Activated CD8-positive, alpha-beta memory T cell treated with anti-CD3 and anti-CD28 coated beads, Interleukin-2, amount 10 ng/mL, durations not matched to agents 7 days and 5 days (primary cell): ENCODE measurements around the gene TRAP1. TPM values are rescaled to one million over a fixed set of nuclear protein-coding genes. Genes with fewer than 3 reads are reported as not detected.

Experiments used
- ATAC-seq: fragments of 150-1000 bp; cut with Tn5 transposase; one replicate; pipeline ENCODE4 v1.10.0; 2021; ENCODE audit warnings: moderate library complexity
- CTCF ChIA-PET: fragments of 350-600 bp; sonication (Branson Sonifier 250); formaldehyde crosslinking; loops from one replicate; lab custom pipeline; 2021; ENCODE audit warnings: antibody characterized with exemption; lab: Charles Lee
- DNase-seq: peaks from one replicate; pipeline ENCODE4 v3.0.0-alpha.2; 2020
- H3K27ac Mint-ChIP-seq: one replicate; pipeline ENCODE4 v1.8.0; 2021; ENCODE audit warnings: mild to moderate bottlenecking, mixed read lengths
- H3K27me3 Mint-ChIP-seq: one replicate; pipeline ENCODE4 v1.8.0; 2021; ENCODE audit warnings: mixed read lengths
- H3K36me3 Mint-ChIP-seq: one replicate; pipeline ENCODE4 v1.8.0; 2021; ENCODE audit warnings: mild to moderate bottlenecking, mixed read lengths
- H3K4me1 Mint-ChIP-seq: one replicate; pipeline ENCODE4 v1.8.0; 2021; ENCODE audit warnings: mixed read lengths
- H3K4me3 Mint-ChIP-seq: one replicate; pipeline ENCODE4 v1.8.0; 2021; ENCODE audit warnings: mild to moderate bottlenecking, moderate library complexity, mixed read lengths
- H3K9me3 Mint-ChIP-seq: one replicate; pipeline ENCODE4 v1.8.0; 2022; ENCODE audit warnings: low read depth, mixed read lengths
- total RNA-seq, 2 experiments: library from RNA; stranded (reverse); gene quantifications; one replicate each; pipeline ENCODE4 v1.2.3, GENCODE V29; 2021

TRAP1 gene
- total RNA-seq, 2 experiments from 2014 or later: 147 to 193 TPM

- CTCF ChIA-PET: interaction anchor here (0.6 to 2.3 kb wide), 9 partner anchors 8 to 580 kb away, joined by 3 to 13 read pairs (median 4); no protein-coding TSS in a partner anchor
- ATAC-seq (no peak), DNase-seq (no peak)
- Mint-ChIP-seq H3K27me3 (no peaks in the 10 kb centered on the region), H3K9me3 (no peaks in the 10 kb centered on the region), H3K4me1 (peaks cover 8% of the 10 kb centered on the region), H3K4me3 (no peak overlapping the region), H3K27ac (no peak overlapping the region), H3K36me3 (peaks cover 7% of the 10 kb centered on the region)
Measured at GRCh38 chr16:3691761-3692160, 25.6 kb downstream of the TRAP1 start.

DNA sequence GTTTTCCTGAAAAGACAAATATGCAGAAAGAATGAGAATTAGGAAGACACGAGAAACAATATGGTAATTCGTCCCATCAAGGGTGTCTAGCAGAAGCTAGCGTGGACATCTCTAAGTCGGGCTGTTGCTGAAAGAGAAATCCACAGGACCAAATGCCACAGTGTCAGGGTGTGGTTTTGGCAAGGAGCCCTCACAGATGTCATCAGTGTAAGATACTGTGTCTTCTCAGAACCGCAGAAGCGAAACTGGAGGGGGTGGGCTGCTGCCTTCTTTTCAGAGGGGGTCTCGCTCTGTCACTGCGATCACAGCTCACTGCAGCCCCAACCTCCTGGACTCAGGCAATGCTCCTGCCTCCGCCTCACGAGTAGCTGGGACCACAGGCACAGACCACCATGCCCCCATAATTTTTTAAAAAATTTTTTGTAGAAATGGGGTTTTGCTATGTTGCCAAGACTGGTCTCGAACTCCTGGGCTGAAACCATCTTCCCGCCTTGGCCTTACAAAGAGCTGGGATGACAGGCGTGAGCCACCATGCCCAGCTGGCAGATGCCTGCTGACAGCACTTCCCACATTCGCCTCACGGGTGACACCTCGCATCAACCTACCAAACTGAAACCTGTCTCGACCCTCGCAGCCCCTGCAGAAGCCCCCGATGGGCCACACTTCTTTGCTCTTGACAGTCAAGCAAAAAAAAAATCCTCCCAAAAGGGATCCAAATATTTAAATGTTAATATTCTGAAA, 26.2 kb downstream of the TRAP1 start:
- DNase-seq: no peak
- H3K27me3 Mint-ChIP-seq: no peaks in the 10 kb centered on the region
- H3K4me3 Mint-ChIP-seq: no peak overlapping the region
- no peaks in the 10 kb centered on the region for H3K9me3 Mint-ChIP-seq
- H3K4me1 Mint-ChIP-seq: peaks cover 8% of the 10 kb centered on the region
- H3K36me3 Mint-ChIP-seq: peaks cover 7% of the 10 kb centered on the region
- peak overlapping the region; percentile 63 for H3K27ac Mint-ChIP-seq
- ATAC-seq: no peak
- CTCF ChIA-PET: interaction anchor here (0.6 to 2.3 kb wide), 11 partner anchors 9 to 563 kb away, joined by 3 to 13 read pairs (median 4); no protein-coding TSS in a partner anchor

GRCh38 chr16:3690470-3690928, 26.8 kb downstream of the TRAP1 start:
- CTCF ChIA-PET: interaction anchor here (0.8 to 2.3 kb wide), 11 partner anchors 8 to 564 kb away, joined by 3 to 13 read pairs (median 4); no protein-coding TSS in a partner anchor

GRCh38 chr16:3689731-3690130, 27.6 kb downstream of the TRAP1 start:
- Mint-ChIP-seq H3K9me3 (no peaks in the 10 kb centered on the region), H3K36me3 (peaks cover 12% of the 10 kb centered on the region), H3K4me1 (peaks cover 8% of the 10 kb centered on the region), H3K4me3 (no peak overlapping the region), H3K27ac (no peak overlapping the region), H3K27me3 (no peaks in the 10 kb centered on the region)
- DNase-seq: no peak
- no peak for ATAC-seq
- CTCF ChIA-PET: interaction anchor here (0.8 to 2.3 kb wide), 9 partner anchors 8 to 250 kb away, joined by 3 to 13 read pairs (median 4); no protein-coding TSS in a partner anchor

More at GRCh38 chr16:3690470-3690928, 26.8 kb downstream of the TRAP1 start:
- H3K27me3 Mint-ChIP-seq: no peaks in the 10 kb centered on the region
- ATAC-seq: peak; percentile 98
- peaks cover 8% of the 10 kb centered on the region for H3K4me1 Mint-ChIP-seq
- no peak overlapping the region for H3K4me3 Mint-ChIP-seq
- no peaks in the 10 kb centered on the region for H3K9me3 Mint-ChIP-seq
- peaks cover 11% of the 10 kb centered on the region for H3K36me3 Mint-ChIP-seq
- peak overlapping the region; percentile 63 for H3K27ac Mint-ChIP-seq
- peak; percentile 90 for DNase-seq

DNA sequence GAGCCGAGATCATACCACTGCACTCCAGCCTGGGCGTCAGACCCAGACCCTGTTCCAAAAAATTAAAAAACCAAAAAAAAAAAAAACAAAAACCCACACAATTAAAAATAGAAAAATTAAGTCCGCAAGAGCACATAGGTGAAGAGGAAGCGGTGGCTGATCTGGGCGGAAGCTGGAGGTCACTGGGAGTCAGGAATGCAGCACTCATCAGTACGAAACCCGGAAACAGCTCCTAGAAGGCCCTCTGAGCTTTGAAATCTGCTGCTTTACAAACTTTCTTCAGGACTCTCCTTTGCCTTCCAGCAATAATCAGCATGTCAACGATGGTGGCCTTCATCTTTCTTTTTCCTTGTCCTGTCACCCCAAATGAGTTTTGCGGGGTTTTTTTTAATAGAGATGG, 29.5 kb downstream of the TRAP1 start:
- no peaks in the 10 kb centered on the region for H3K27me3 Mint-ChIP-seq
- no peak overlapping the region for H3K4me3 Mint-ChIP-seq
- CTCF ChIA-PET: interaction anchor here (1.2 kb wide), 1 partner anchor 192 kb away, joined by 3 read pairs; no protein-coding TSS in a partner anchor
- peaks cover 15% of the 10 kb centered on the region for H3K36me3 Mint-ChIP-seq
- peaks cover 8% of the 10 kb centered on the region for H3K4me1 Mint-ChIP-seq
- peak overlapping the region; percentile 15 for H3K27ac Mint-ChIP-seq
- no peaks in the 10 kb centered on the region for H3K9me3 Mint-ChIP-seq
- DNase-seq (no peak), ATAC-seq (no peak)

DNA sequence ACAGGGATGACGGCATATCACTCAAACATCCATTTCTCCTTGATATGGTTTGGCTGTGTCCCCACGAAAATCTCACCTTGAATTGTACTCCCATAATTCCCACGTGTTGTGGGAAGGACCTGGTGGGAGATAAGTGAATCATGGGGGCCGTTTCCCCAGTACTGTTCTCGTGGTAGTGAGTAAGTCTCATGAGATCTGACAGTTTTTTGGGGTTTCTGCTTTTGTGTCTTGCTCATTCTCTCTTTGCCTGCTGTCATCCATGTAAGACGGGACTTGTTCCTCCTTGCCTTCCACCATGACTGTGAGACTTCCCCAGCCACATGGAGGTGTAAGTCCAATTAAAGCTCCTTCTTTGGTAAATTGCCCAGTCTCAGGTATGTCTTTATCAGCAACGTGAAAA, 30.3 kb downstream of the TRAP1 start:
- CTCF ChIA-PET: interaction anchor here (1.2 kb wide), 1 partner anchor 193 kb away, joined by 3 read pairs; no protein-coding TSS in a partner anchor
- peaks cover 8% of the 10 kb centered on the region for H3K4me1 Mint-ChIP-seq
- ATAC-seq: no peak
- H3K27ac Mint-ChIP-seq: no peak overlapping the region
- no peak for DNase-seq
- H3K27me3 Mint-ChIP-seq: no peaks in the 10 kb centered on the region
- H3K36me3 Mint-ChIP-seq: peaks cover 20% of the 10 kb centered on the region
- H3K9me3 Mint-ChIP-seq: no peaks in the 10 kb centered on the region
- no peak overlapping the region for H3K4me3 Mint-ChIP-seq

DNA sequence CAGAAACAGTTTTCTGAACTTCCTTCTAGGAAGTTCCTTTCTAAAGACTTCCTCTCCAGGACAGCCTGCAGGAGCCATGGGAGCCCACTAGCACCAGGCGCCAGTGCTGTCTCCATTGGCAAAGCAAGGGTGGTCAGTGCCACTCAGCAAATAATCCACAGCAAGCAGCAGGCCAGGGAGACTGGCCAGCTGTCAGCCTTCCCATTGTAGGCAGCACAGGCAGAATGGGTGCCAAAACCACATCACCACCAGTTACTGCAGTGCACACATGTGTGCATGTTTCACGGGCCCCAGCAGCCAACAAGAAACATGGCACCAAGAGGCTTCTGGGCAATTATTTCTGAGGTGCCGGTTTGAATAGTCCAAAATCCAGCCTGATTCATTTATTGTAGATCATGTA, 36.1 kb downstream of the TRAP1 start:
- CTCF ChIA-PET: no interaction called here
- Mint-ChIP-seq H3K4me3 (no peak overlapping the region), H3K27me3 (no peaks in the 10 kb centered on the region), H3K36me3 (peaks cover 34% of the 10 kb centered on the region), H3K9me3 (no peaks in the 10 kb centered on the region), H3K27ac (no peak overlapping the region), H3K4me1 (no peaks in the 10 kb centered on the region)
- ATAC-seq (no peak), DNase-seq (no peak)

DNA sequence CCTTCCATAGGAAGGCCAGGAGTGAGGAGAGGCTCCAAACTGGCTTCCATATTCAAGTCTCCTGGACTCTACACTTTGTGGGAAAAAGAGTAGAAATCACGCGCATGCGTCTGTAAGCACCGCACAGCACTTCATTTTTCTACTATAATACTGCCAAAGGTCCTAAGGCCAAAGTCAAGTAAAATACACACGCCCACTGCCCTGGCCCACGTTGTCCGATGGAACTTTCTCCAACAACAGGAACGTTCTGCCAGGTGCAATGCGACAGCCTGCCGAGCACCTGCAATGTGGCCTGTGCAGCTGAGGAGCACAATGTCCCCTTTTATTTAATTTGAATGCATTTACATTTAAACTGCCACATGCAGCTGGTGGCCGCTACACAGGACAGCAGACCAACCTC, 39.3 kb downstream of the TRAP1 start:
- Mint-ChIP-seq H3K27ac (no peak overlapping the region), H3K4me1 (peaks cover 3% of the 10 kb centered on the region), H3K4me3 (no peak overlapping the region), H3K36me3 (peaks cover 32% of the 10 kb centered on the region), H3K27me3 (no peaks in the 10 kb centered on the region), H3K9me3 (no peaks in the 10 kb centered on the region)
- CTCF ChIA-PET: interaction anchor here (1.2 kb wide), 2 partner anchors 12 to 23 kb away, joined by 3 to 4 read pairs; no protein-coding TSS in a partner anchor
- DNase-seq: no peak
- ATAC-seq: no peak

DNA sequence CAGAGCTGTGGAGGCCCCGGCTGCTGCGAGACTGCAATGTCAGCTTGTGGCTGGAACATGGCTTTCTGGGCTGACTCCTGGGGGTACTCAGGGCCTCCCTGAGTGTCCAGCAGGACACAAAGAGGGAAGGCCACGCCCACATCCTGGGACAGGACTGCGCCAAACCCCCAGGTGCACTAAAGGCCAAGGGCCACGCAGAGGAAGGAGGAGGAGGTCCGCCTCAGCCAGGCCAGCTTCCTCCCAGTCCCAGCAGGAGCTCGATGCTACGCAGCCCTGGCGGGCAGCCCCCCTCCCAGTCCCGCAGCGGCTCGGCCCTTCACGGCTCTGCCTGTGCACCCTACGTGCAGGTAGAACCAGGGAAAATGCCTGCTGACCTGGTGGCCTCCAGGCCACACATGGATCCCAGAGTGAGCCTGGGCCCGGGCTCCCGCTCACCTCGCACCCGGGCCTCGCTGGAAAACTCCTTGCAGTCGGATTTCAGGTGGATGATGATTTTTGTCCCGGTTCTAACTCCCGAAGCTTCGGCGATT, 41.7 kb downstream of the TRAP1 start:
- no peak for ATAC-seq
- no peaks in the 10 kb centered on the region for H3K9me3 Mint-ChIP-seq
- no peak overlapping the region for H3K27ac Mint-ChIP-seq
- H3K4me1 Mint-ChIP-seq: peaks cover 10% of the 10 kb centered on the region
- DNase-seq: no peak
- H3K4me3 Mint-ChIP-seq: no peak overlapping the region
- peaks cover 26% of the 10 kb centered on the region for H3K36me3 Mint-ChIP-seq
- CTCF ChIA-PET: interaction anchor here (0.8 kb wide), 1 partner anchor 13 kb away, joined by 3 read pairs; no protein-coding TSS in a partner anchor
- no peaks in the 10 kb centered on the region for H3K27me3 Mint-ChIP-seq

GRCh38 chr16:3674513-3675295, 42.6 kb downstream of the TRAP1 start:
- H3K27ac Mint-ChIP-seq: no peak overlapping the region
- H3K27me3 Mint-ChIP-seq: no peaks in the 10 kb centered on the region
- CTCF ChIA-PET: no interaction called here
- no peak overlapping the region for H3K4me3 Mint-ChIP-seq
- H3K36me3 Mint-ChIP-seq: peaks cover 29% of the 10 kb centered on the region
- DNase-seq (no peak), ATAC-seq (no peak)
- no peaks in the 10 kb centered on the region for H3K9me3 Mint-ChIP-seq
- peaks cover 18% of the 10 kb centered on the region for H3K4me1 Mint-ChIP-seq

DNA sequence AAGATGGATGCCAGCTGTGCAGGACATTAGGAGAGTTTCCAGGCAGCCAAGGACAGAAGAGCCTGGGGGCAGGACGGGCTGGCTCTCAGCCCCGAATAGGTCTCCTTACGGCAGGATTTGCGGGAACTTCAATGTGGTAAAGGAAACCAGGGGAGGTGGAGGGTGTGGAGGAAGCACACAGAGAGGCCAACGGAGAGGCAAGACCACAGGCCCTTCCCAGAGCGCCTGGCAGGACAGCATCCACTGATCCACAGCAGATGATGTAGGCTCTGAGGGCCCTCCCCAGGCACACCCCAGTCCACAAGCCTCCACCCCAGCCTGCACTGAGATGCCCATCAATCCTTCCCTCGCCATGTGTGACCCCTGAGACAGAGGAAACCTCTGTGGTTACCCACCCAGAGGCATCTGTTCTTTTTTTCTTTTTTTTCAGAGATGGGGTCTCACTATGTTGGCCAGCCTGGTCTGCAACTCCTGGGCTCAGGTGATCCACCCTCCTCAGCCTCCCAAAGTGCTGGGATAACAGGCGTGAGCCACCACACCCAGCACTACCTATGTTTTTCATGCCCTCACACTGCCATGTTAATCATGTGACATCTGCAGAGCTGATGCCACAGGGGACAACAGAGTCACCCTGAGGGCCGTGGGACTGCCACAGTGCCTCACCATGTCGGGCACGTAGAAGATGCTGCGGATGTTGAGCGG, 43.5 kb downstream of the TRAP1 start:
- no peak for ATAC-seq
- Mint-ChIP-seq H3K27me3 (no peaks in the 10 kb centered on the region), H3K27ac (no peak overlapping the region), H3K36me3 (peaks cover 33% of the 10 kb centered on the region), H3K4me3 (no peak overlapping the region), H3K9me3 (no peaks in the 10 kb centered on the region), H3K4me1 (peaks cover 24% of the 10 kb centered on the region)
- CTCF ChIA-PET: no interaction called here
- no peak for DNase-seq

GRCh38 chr16:3673201-3673600, 44.1 kb downstream of the TRAP1 start:
- Mint-ChIP-seq H3K4me3 (no peak overlapping the region), H3K27ac (no peak overlapping the region), H3K27me3 (no peaks in the 10 kb centered on the region), H3K36me3 (peaks cover 34% of the 10 kb centered on the region), H3K9me3 (no peaks in the 10 kb centered on the region), H3K4me1 (peaks cover 29% of the 10 kb centered on the region)
- DNase-seq: no peak
- CTCF ChIA-PET: no interaction called here
- ATAC-seq: no peak
